ENCODE measurements around the gene KIF17.

KIF17 gene

DNA sequence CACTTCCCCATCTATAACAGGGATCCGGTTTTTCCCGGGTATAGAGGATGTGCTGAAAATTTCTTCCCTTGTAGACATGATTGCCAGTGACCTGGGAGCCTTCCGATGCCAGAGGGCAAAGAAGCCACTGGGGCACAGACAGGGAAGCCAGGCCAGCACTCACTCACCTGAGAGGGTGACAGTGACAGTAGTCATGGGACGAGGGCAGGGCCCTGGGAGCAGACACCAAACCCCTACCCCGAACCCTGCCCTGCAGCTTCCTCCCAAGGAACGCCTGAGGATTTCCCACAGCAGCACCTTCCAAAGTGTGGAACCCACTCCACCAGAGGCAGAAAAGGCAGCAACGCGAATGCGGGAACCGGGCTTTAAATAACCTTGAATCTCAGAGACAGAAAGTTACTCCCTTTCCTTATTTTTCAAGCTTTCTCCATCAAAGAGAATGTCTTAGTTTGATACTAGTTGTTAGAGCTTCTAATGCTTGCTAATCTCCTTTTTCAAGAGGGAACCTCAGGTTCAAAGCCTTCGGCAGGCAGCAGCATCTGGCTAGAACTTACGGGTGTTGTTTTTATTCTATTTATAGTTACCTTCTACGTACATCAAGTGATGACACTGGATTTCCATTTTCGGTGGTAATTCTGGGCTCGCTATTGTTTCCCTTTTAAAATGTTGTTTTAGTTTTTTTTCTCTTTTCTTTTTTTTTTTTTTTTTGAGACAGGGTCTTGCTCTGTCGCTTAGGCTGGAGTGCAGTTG, 59.5 kb downstream of the KIF17 start:
- Histone ChIP-seq H3K36me3 (ENCODE audit: low read depth) (peaks cover 68% of the 10 kb centered on the region), H3K4me1 (ENCODE audit: insufficient read depth, poor library complexity, severe bottlenecking) (peaks cover 7% of the 10 kb centered on the region), H3K9me3 (ENCODE audit: severe bottlenecking) (no peaks in the 10 kb centered on the region), H3K27ac (ENCODE audit: poor library complexity, severe bottlenecking) (no peak overlapping the region), H3K4me3 (ENCODE audit: severe bottlenecking) (no peak overlapping the region), H3K27me3 (ENCODE audit: insufficient read depth, poor library complexity, severe bottlenecking) (no peaks in the 10 kb centered on the region)
- TF ChIP-seq, protein P1, sequence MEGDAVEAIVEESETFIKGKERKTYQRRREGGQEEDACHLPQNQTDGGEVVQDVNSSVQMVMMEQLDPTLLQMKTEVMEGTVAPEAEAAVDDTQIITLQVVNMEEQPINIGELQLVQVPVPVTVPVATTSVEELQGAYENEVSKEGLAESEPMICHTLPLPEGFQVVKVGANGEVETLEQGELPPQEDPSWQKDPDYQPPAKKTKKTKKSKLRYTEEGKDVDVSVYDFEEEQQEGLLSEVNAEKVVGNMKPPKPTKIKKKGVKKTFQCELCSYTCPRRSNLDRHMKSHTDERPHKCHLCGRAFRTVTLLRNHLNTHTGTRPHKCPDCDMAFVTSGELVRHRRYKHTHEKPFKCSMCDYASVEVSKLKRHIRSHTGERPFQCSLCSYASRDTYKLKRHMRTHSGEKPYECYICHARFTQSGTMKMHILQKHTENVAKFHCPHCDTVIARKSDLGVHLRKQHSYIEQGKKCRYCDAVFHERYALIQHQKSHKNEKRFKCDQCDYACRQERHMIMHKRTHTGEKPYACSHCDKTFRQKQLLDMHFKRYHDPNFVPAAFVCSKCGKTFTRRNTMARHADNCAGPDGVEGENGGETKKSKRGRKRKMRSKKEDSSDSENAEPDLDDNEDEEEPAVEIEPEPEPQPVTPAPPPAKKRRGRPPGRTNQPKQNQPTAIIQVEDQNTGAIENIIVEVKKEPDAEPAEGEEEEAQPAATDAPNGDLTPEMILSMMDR (IDR thresholded peaks at IDR 0.05; ENCODE audit: poor library complexity, severe bottlenecking) = no peak
- ATAC-seq (ENCODE audit: low read depth) (no peak), DNase-seq (ENCODE audit: low spot score) (no peak)

DNA sequence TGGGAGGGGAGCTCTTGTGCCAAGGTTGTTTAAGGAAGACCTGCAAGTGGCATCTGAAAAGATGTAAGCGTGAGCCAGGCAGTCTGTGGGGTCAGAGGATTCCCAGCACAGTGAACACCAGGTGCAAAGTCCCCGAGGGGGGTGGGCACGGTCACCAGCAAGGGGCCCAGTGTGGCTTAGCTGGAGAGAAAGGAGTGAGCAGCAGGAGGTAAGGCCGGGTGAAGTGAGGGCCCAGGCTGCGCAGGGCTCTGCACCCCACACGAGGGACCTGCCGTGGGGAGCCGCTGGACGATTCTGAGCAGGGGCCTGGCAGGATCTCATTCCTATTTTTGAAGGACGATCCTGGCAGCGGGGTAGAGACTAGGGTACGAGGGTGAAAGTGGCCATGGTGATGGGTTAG, 60.8 kb downstream of the KIF17 start:
- ATAC-seq (ENCODE audit: low read depth) (no peak), DNase-seq (ENCODE audit: low spot score) (no peak)
- Histone ChIP-seq H3K27ac (ENCODE audit: poor library complexity, severe bottlenecking) (no peak overlapping the region), H3K4me1 (ENCODE audit: insufficient read depth, poor library complexity, severe bottlenecking) (peaks cover 7% of the 10 kb centered on the region), H3K36me3 (ENCODE audit: low read depth) (peaks cover 81% of the 10 kb centered on the region), H3K9me3 (ENCODE audit: severe bottlenecking) (no peaks in the 10 kb centered on the region), H3K27me3 (ENCODE audit: insufficient read depth, poor library complexity, severe bottlenecking) (no peaks in the 10 kb centered on the region), H3K4me3 (ENCODE audit: severe bottlenecking) (no peak overlapping the region)
- TF ChIP-seq, protein P1 (IDR thresholded peaks at IDR 0.05; ENCODE audit: poor library complexity, severe bottlenecking) = no peak

DNA sequence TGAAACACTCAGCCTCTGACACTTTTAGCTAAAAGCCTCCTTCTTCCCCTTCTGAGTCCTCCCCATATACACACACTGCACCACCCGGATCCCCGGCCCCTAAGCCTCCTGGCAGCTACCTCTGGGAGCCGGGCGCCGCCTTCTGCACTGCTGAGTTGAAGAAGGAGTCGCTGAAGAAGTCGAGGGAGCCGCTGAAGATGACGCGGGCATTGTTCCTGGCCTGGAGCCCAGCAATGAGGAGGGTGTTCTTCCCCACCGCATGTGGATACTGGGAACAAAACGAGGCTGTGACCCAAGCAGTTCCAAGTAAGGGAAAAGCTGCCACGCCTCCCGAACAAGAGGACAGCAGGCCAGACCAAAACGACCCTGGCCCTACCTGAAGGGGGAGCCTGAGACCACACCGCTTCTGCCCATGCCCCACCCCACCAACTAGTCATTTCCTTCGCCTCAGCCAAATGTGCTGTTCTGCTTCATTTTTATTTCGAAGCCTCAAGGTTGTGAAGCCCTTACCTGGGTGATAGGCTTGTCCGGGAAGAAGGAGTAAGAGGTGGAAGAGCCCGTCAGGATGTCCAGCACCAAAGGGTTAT, 63.6 kb downstream of the KIF17 start:
- H3K36me3 ChIP-seq (ENCODE audit: low read depth) = peaks cover 86% of the 10 kb centered on the region
- no peak overlapping the region for H3K4me3 ChIP-seq (ENCODE audit: severe bottlenecking)
- H3K4me1 ChIP-seq (ENCODE audit: insufficient read depth, poor library complexity, severe bottlenecking) = no peaks in the 10 kb centered on the region
- ATAC-seq (ENCODE audit: low read depth) (no peak), DNase-seq (ENCODE audit: low spot score) (no peak)
- H3K27me3 ChIP-seq (ENCODE audit: insufficient read depth, poor library complexity, severe bottlenecking) = no peaks in the 10 kb centered on the region
- H3K27ac ChIP-seq (ENCODE audit: poor library complexity, severe bottlenecking) = no peak overlapping the region
- H3K9me3 ChIP-seq (ENCODE audit: severe bottlenecking) = no peaks in the 10 kb centered on the region
- TF ChIP-seq, protein P1 (IDR thresholded peaks at IDR 0.05; ENCODE audit: poor library complexity, severe bottlenecking) = no peak

DNA sequence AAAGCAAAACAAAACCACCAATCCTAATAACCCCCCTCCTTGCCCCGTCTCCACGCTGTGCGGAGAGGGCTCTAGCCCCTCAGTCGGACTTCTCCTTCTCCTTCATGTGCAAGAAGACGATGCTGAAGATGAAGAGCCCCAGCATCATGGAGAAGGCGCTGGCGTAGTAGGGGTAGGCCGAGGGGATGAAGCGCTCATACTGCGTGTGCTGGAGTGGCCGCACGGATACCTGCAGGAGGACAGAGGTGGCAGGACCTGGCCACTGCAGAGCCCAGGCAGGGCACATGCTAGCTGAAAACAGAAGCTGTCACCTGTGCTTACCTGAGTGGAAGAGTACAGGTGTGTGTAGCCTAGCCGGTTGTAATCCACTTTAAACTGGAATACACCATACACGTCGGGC, 65.5 kb downstream of the KIF17 start:
- TF ChIP-seq, protein P1 (IDR thresholded peaks at IDR 0.05; ENCODE audit: poor library complexity, severe bottlenecking) = no peak
- no peak overlapping the region for H3K27ac ChIP-seq (ENCODE audit: poor library complexity, severe bottlenecking)
- no peak for DNase-seq (ENCODE audit: low spot score)
- no peaks in the 10 kb centered on the region for H3K9me3 ChIP-seq (ENCODE audit: severe bottlenecking)
- no peak overlapping the region for H3K4me3 ChIP-seq (ENCODE audit: severe bottlenecking)
- H3K27me3 ChIP-seq (ENCODE audit: insufficient read depth, poor library complexity, severe bottlenecking) = no peaks in the 10 kb centered on the region
- no peaks in the 10 kb centered on the region for H3K4me1 ChIP-seq (ENCODE audit: insufficient read depth, poor library complexity, severe bottlenecking)
- no peak for ATAC-seq (ENCODE audit: low read depth)
- H3K36me3 ChIP-seq (ENCODE audit: low read depth) = peaks cover 77% of the 10 kb centered on the region

DNA sequence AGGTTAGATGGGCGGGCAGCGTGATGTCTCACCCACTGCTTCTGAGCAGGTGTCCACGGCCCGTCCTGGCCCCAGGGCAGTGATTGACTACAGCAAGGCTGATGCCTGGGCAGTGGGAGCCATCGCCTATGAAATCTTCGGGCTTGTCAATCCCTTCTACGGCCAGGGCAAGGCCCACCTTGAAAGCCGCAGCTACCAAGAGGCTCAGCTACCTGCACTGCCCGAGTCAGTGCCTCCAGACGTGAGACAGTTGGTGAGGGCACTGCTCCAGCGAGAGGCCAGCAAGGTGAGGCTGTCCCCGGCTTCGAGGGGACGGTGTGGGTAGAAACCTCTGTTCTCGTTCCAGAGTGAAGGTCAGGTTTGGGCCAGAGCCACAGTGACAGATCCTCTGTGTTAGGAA, 68.9 kb downstream of the KIF17 start:
- Histone ChIP-seq H3K4me1 (ENCODE audit: insufficient read depth, poor library complexity, severe bottlenecking) (no peaks in the 10 kb centered on the region), H3K27ac (ENCODE audit: poor library complexity, severe bottlenecking) (no peak overlapping the region), H3K27me3 (ENCODE audit: insufficient read depth, poor library complexity, severe bottlenecking) (no peaks in the 10 kb centered on the region), H3K9me3 (ENCODE audit: severe bottlenecking) (no peaks in the 10 kb centered on the region), H3K36me3 (ENCODE audit: low read depth) (peaks cover 51% of the 10 kb centered on the region), H3K4me3 (ENCODE audit: severe bottlenecking) (no peak overlapping the region)
- TF ChIP-seq, protein P1 (IDR thresholded peaks at IDR 0.05; ENCODE audit: poor library complexity, severe bottlenecking) = no peak
- DNase-seq (ENCODE audit: low spot score) (no peak), ATAC-seq (ENCODE audit: low read depth) (no peak)
